K562 (cell line): Measurements from ENCODE around the gene USP49. TPM values are rescaled to one million over a fixed set of nuclear protein-coding genes. Genes with fewer than 3 reads are reported as not detected.

Experiments
- ATAC-seq: fragments of 200-7000 bp; cut with Tn5 transposase; 3 replicates; pipeline ENCODE4 v1.9.1; 2020; ENCODE audit warnings: moderate library complexity
- BruUV-seq: library from RNA; stranded (reverse); fragments of 400-500 nt; replicated peaks from 2 replicates; lab custom pipeline; 2021; lab: Mats Ljungman, UMichigan
- CTCF ChIA-PET: fragments of 300-600 bp; formaldehyde crosslinking; extraction: SDS; loops from one replicate; lab custom pipeline; 2021; ENCODE audit warnings: low intra/inter-chr PET ratio; lab: Yijun Ruan, JAX
- POLR2A ChIA-PET: fragments of 300-600, 350-650 bp; sonication (Branson Sonifier 250); formaldehyde crosslinking; extraction: SDS; loops from one replicate; lab custom pipeline; 2021; ENCODE audit warnings: antibody characterized with exemption, inconsistent platforms; lab: Yijun Ruan, JAX
- DNase-seq, 4 experiments: peaks; one replicate each; pipeline versions ENCODE4 v3.0.0 to v3.0.0-alpha.2; 2011 to 2018; ENCODE audit warnings: low spot score in 3 of 4, mixed read lengths in 3 of 4; ENCODE audit errors: extremely low read depth in 1 of 4
- FAIRE-seq: peaks from 2 replicates; lab custom pipeline; 2011; peaks lifted over from hg19 to GRCh38; lab: Jason Lieb, UNC
- H2AFZ ChIP-seq: 2 replicates; pipeline ENCODE4 v1.6.0; 2011; ENCODE audit warnings: low read depth, low read length, control low read depth, inconsistent platforms
- H3K27ac ChIP-seq: fragments of 200-600 bp; 3 replicates; pipeline ENCODE4 v1.8.0; 2011; ENCODE audit warnings: low read depth, mild to moderate bottlenecking, control low read depth, inconsistent platforms, low read length, moderate library complexity, mixed read lengths; ENCODE audit errors: extremely low read depth
- H3K27me3 ChIP-seq, 2 experiments: fragments of 300-600 bp in 1 of 2; 2 replicates in 1 of 2; 3 replicates in 1 of 2; pipeline versions ENCODE4 v1.6.0 to v1.8.0; 2011; ENCODE audit warnings: inconsistent platforms in 2 of 2, low read length in 2 of 2, mild to moderate bottlenecking in 1 of 2, mixed read lengths in 1 of 2, moderate library complexity in 1 of 2; ENCODE audit not compliant: control insufficient read depth in 2 of 2, insufficient read depth in 2 of 2
- H3K36me3 ChIP-seq: fragments of 300-600 bp; 3 replicates; pipeline ENCODE4 v1.8.0; 2011; ENCODE audit warnings: mild to moderate bottlenecking, low read length, inconsistent platforms; ENCODE audit not compliant: control insufficient read depth, insufficient read depth
- H3K4me1 ChIP-seq, 2 experiments: fragments of 200-600 bp in 1 of 2; replicated peaks in 1 of 2; 2 replicates in 1 of 2; 3 replicates in 1 of 2; pipeline versions ENCODE4 v1.5.1 to v1.8.0; 2011; ENCODE audit warnings: inconsistent platforms in 2 of 2, low read length in 2 of 2, mild to moderate bottlenecking in 1 of 2, mixed read lengths in 1 of 2, moderate library complexity in 1 of 2; ENCODE audit not compliant: control insufficient read depth in 2 of 2, insufficient read depth in 2 of 2
- H3K4me2 ChIP-seq: 2 replicates; pipeline ENCODE4 v1.6.1; 2011; ENCODE audit warnings: low read length, control low read depth, inconsistent platforms, mixed read lengths; ENCODE audit not compliant: insufficient read depth
- H3K4me3 ChIP-seq: fragments of 200-600 bp; sonication (generic), shearing (Covaris generic); 2 replicates; pipeline ENCODE4 v1.5.1; 2016; ENCODE audit warnings: control low read depth, inconsistent platforms
- H3K79me2 ChIP-seq: fragments of 200-600 bp; 3 replicates; pipeline ENCODE4 v1.8.0; 2011; ENCODE audit warnings: low read length, inconsistent platforms; ENCODE audit not compliant: control insufficient read depth, insufficient read depth
- H3K9ac ChIP-seq, 2 experiments: 2 replicates each; pipeline versions ENCODE4 v1.6.0 to v1.6.1; 2011; ENCODE audit warnings: low read depth in 2 of 2, low read length in 2 of 2, control low read depth in 1 of 2, inconsistent platforms in 1 of 2, mild to moderate bottlenecking in 1 of 2, mixed read lengths in 1 of 2; ENCODE audit not compliant: insufficient read depth in 1 of 2
- H3K9me1 ChIP-seq: one replicate; pipeline ENCODE4 v1.6.0; 2011; ENCODE audit warnings: inconsistent platforms, mild to moderate bottlenecking, low read length, moderate library complexity; ENCODE audit not compliant: control insufficient read depth, insufficient read depth
- H3K9me3 ChIP-seq: replicated peaks from 2 replicates; pipeline ENCODE4 v1.5.1; 2011; ENCODE audit warnings: low read depth, low read length, inconsistent platforms; ENCODE audit not compliant: control insufficient read depth, insufficient read depth
- H4K20me1 ChIP-seq: replicated peaks from 2 replicates; pipeline ENCODE4 v1.6.1; 2011; ENCODE audit warnings: low read length, inconsistent platforms, mixed read lengths; ENCODE audit not compliant: control insufficient read depth, insufficient read depth
- AFF1 ChIP-seq, 2 experiments: fragments of 450-650 bp; IDR thresholded peaks; 2 replicates each; pipeline ENCODE4 v1.6.1; 2018; ENCODE audit warnings: mild to moderate bottlenecking in 2 of 2, low read depth in 1 of 2; ENCODE audit not compliant: partially characterized antibody in 2 of 2
- CHCHD3 ChIP-seq: fragments of 250-450 bp; sonication (Bioruptor Pico); IDR thresholded peaks from 2 replicates; pipeline ENCODE4 v2.1.2; 2022; ENCODE audit warnings: mild to moderate bottlenecking
- ESRRA ChIP-seq: fragments of 450-650 bp; IDR thresholded peaks from 2 replicates; pipeline ENCODE4 v1.6.1; 2014; ENCODE audit warnings: low read depth, mild to moderate bottlenecking, moderate library complexity, borderline replicate concordance
- HNRNPL ChIP-seq: fragments of 200-400 bp; formaldehyde crosslinking; IDR thresholded peaks from 2 replicates; pipeline ENCODE4 v1.6.1; 2017; ENCODE audit warnings: low read depth, mild to moderate bottlenecking, low read length
- MYBL2 ChIP-seq, 2 experiments: fragments of 450-650 bp in 1 of 2; sonication (generic) in 1 of 2; formaldehyde crosslinking in 1 of 2; IDR thresholded peaks; 2 replicates each; pipeline versions ENCODE4 v1.6.1 to v1.8.1; 2017 to 2022; ENCODE audit warnings: borderline replicate concordance in 1 of 2, inconsistent platforms in 1 of 2, low read depth in 1 of 2, mild to moderate bottlenecking in 1 of 2, missing genetic modification reagents in 1 of 2, moderate library complexity in 1 of 2
- NCOA1 ChIP-seq: fragments of 450-650 bp; IDR thresholded peaks from 2 replicates; pipeline ENCODE4 v1.6.1; 2016; ENCODE audit warnings: low read depth
- NFYB ChIP-seq: IDR thresholded peaks from 2 replicates; pipeline ENCODE4 v1.6.1; 2011; ENCODE audit warnings: mild to moderate bottlenecking, moderate library complexity; ENCODE audit not compliant: insufficient read length; ENCODE audit errors: extremely low read depth
- NR2F6 ChIP-seq: fragments of 450-650 bp; formaldehyde crosslinking; IDR thresholded peaks from 2 replicates; pipeline ENCODE4 v1.4.0; 2020; ENCODE audit warnings: mild to moderate bottlenecking
- PCBP1 ChIP-seq: fragments of 200-400 bp; formaldehyde crosslinking; IDR thresholded peaks from 2 replicates; pipeline ENCODE4 v1.6.1; 2018; ENCODE audit warnings: mild to moderate bottlenecking, low read depth, low read length; ENCODE audit not compliant: poor library complexity, severe bottlenecking
- TCFL5 ChIP-seq: fragments of 250-450 bp; sonication (Bioruptor Pico); conservative IDR thresholded peaks from 2 replicates; pipeline ENCODE4 v1.6.1; 2021; ENCODE audit warnings: mild to moderate bottlenecking, moderate library complexity, matching md5 sums
- THAP7 ChIP-seq: fragments of 250-450 bp; sonication (Bioruptor Pico); IDR thresholded peaks from 2 replicates; pipeline ENCODE4 v1.5.0; 2021
- XRCC3 ChIP-seq: fragments of 450-650 bp; IDR thresholded peaks from 2 replicates; pipeline ENCODE4 v1.6.1; 2017; ENCODE audit warnings: mild to moderate bottlenecking, moderate library complexity
- ZNF717 ChIP-seq: fragments of 250-450 bp; sonication (Bioruptor Pico); IDR thresholded peaks from 2 replicates; pipeline ENCODE4 v1.5.0; 2021
- WGBS: fragments of 100-300 bp; shearing (Covaris generic); methylation state at CpG from one replicate; pipeline ENCODE4 v1.1.6; 2016; ENCODE audit warnings: low coverage, mixed read lengths; ENCODE audit not compliant: insufficient coverage; ENCODE audit errors: missing lambda C conversion rate; 5-methylcytosine and 5-hydroxymethylcytosine counted together
- in situ Hi-C: fragments of 300-500 bp; cut with MboI; formaldehyde crosslinking; loops from 4 replicates; pipeline ENCODE4 v1.15.0; 2018; ENCODE audit warnings: inconsistent platforms, mixed read lengths
- intact Hi-C: fragments of 100-400 bp; cut with micrococcal nuclease; formaldehyde crosslinking; loops from 2 replicates; pipeline ENCODE4 v1.14.2; 2022
- polyA plus RNA-seq, 8 experiments: library from polyadenylated mRNA; depleted of rRNA in 4 of 8; stranded (reverse) in 5 of 8; unstranded in 3 of 8; fragments of >200 nt; fragmentation: Nextera tagmentation in 2 of 8; fragmentation: Illumina TruSeq in 1 of 8; extraction: Ambion mirVana in 2 of 8; extraction: Trizol in 1 of 8; gene quantifications; 2 replicates each; pipeline versions ENCODE4 v1.2.1 to v1.2.3, GENCODE V29; 2011 to 2014; ENCODE audit warnings: inconsistent platforms in 1 of 8, missing spikeins in 1 of 8
- total RNA-seq, 7 experiments: library from RNA; depleted of rRNA in 6 of 7; stranded (reverse); fragments of >200 nt in 6 of 7; fragmentation: Illumina TruSeq in 2 of 7; extraction: Trizol in 2 of 7; gene quantifications; 2 replicates each; pipeline versions ENCODE4 v1.2.1 to v1.2.3, GENCODE V29; 2011 to 2021; ENCODE audit warnings: low replicate concordance in 1 of 7

Gene USP49
- total and polyA plus RNA-seq, 9 of the 15 experiments (the other 6 are each of a cell fraction or from before 2014, with no cell fraction given): 1.0 to 9.9 (median 6.5) TPM

DNA sequence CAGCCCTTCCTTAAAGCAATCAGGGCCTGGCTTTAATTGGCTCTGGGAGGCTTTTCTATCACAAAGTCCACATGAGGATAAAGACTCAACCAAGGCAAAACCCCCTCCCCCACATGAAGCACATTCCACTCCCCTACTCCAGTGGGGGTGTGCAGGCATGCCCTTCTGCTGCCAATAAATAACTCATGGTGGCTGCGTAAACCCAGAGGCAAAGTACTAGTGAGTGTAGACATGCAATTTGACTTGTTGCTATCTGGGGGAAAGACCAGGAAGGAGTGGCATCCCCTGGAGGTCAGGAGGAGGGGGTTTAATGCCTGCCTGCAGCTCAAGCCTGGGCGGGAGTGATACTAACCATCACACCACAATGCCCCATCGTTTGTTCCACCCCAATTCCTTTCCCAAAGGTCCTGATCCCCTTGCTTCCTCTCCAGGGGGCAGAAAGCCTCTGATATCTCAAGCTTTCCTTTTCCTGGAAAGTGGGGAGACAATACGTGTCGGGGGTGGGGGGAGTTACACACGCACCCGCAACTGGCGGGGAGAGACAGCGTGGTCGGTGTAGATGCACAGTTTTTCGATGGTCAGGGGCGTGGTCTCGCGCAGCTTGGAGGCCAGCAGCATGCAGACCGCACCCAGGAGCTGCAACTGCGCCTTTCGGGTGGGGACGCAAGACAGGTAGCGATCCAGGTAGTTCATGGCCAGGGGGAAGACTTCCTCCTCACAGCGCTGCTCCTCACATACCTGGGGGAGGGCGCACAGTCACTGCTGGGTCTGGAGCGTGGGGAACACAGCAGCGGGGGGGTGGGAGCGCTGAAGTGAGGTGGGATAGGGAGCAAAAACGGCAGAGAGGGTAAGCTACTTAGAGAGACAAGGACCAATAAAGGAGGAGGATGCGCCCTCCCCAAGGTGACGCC lies 44.9 kb upstream of the USP49 start (continued):
- TF ChIP-seq MYBL2 (IDR thresholded peaks at IDR 0.05; ENCODE audit: low read depth) (no peak), MYBL2 (CRISPR knock-in tag; IDR thresholded peaks at IDR 0.05; ENCODE audit: borderline replicate concordance) (no peak; the same call in 1 of the 2 replicates), ESRRA (no peak)

DNA sequence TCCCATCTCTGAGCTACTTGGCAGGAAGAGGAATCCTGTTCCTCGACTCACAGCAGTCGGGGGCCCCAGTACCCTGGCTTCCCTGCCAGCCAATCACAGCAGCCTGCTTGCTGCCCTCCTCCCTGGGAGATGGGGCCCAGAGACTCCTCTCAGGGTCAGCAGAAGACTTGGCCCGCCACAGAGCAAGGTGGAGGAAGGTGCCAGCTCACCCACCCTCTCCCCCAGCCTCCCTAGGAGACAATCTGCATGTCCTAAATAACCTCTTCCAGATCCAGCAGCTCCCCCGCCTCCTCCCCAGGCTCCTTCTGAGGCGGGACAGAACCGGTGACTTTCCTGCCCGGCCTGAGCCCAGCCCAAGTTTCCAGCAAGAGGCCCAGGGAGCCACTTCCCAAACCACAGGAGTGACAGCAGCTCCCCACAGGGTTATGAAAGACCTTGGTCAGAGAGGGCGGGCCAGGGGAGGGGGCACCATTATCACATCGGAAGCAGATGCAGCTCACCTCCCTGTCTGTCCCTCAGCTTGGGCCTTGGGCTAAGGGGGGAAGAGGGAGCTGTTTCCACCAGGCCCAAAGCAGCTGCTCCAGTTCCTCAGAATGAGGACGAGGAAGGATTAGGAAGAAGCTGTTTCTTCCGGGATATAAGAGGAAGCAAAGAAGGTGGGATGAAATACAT lies 44.1 kb upstream of the USP49 start:
- H3K4me2 ChIP-seq: peak overlapping the region; percentile 90
- TF ChIP-seq TCFL5 (CRISPR knock-in tag) (no peak), HNRNPL (no peak), THAP7 (CRISPR knock-in tag) (no peak), NFYB (peak; percentile 51), AFF1 (IDR thresholded peaks at IDR 0.05; ENCODE audit: low read depth in 1 of 2, partially characterized antibody in 2 of 2) (no peak), PCBP1 (no peak), ZNF717 (CRISPR knock-in tag) (no peak), XRCC3 (no peak), CHCHD3 (CRISPR knock-in tag) (no peak), NR2F6 (CRISPR knock-in tag) (no peak), NCOA1 (peak; percentile 63; the same call in 1 of the 2 replicates)

More for the DNA sequence above, 44.1 kb upstream of the USP49 start:
- WGBS: 6% methylated on average over 11 of the region's 11 CpGs
- no TSS peak for BruUV-seq
- in situ Hi-C loops (loop anchor here (5.0 kb wide), 1 partner anchor 103 kb away; no protein-coding TSS in a partner anchor), intact Hi-C loops (loop anchor here (1.0 to 10.0 kb wide), 4 partner anchors 28 to 278 kb away; partner anchors contain the start of genes GUCA1B and MRPS10)
- peak; percentile 92 for FAIRE-seq
- Histone ChIP-seq H2AFZ (no peak overlapping the region), H3K9ac (peak overlapping the region; percentile 46 to 84), H4K20me1 (peaks cover 18% of the 10 kb centered on the region), H3K9me1 (no peaks in the 10 kb centered on the region), H3K27ac (peak overlapping the region; percentile 72), H3K79me2 (peaks cover 81% of the 10 kb centered on the region), H3K36me3 (peaks cover 58% of the 10 kb centered on the region), H3K4me3 (peak overlapping the region; percentile 81), H3K27me3 (no peaks in the 10 kb centered on the region), H3K9me3 (no peaks in the 10 kb centered on the region), H3K4me1 (peaks cover 58 to 69% of the 10 kb centered on the region in 2 experiments)
- ChIA-PET CTCF (interaction anchor here (0.6 to 1.2 kb wide), 4 partner anchors 90 to 138 kb away, joined by 3 to 7 read pairs (median 4); no protein-coding TSS in a partner anchor), POLR2A (interaction anchor here (0.6 to 13.7 kb wide), 23 partner anchors 11 to 1084 kb away, joined by 3 to 166 read pairs (median 4); partner anchors contain the start of genes BYSL, MED20 and TAF8)
- DNase-seq: peak; percentile 51 to 96 (median 71)
- peak; percentile 58 for ATAC-seq
